Esophagus squamous epithelium (tissue), 5 donors: ENCODE measurements around the gene FAIM2. TPM values are rescaled to one million over a fixed set of nuclear protein-coding genes. Genes with fewer than 3 reads are reported as not detected.

ENCODE experiments used
- DNase-seq: peaks from one replicate; lab custom pipeline; 2025; lab: John Stamatoyannopoulos, UW
- H3K27ac ChIP-seq, 4 donors: fragments of 200-600 bp; sonication (generic); one replicate each; pipeline ENCODE4 v1.5.1; 2016 to 2019; ENCODE audit warnings: mild to moderate bottlenecking in 1 of 4
- H3K27me3 ChIP-seq, 4 donors: fragments of 200-600 bp; sonication (generic); 1 replicate in 3 of 4; 2 replicates in 1 of 4; pipeline versions ENCODE4 v1.5.1 to v1.6.0; 2017 to 2021; ENCODE audit warnings: antibody characterized with exemption in 1 of 4
- H3K36me3 ChIP-seq, 3 donors: fragments of 200-600 bp; sonication (generic); one replicate each; pipeline ENCODE4 v1.5.1; 2016 to 2019
- H3K4me1 ChIP-seq, 3 donors: fragments of 200-600 bp; sonication (generic); one replicate each; pipeline ENCODE4 v1.5.1; 2017 to 2019
- H3K4me3 ChIP-seq, 4 donors: fragments of 200-600 bp; sonication (generic); 1 replicate in 3 of 4; 2 replicates in 1 of 4; pipeline ENCODE4 v1.5.1; 2016 to 2019; ENCODE audit warnings: mild to moderate bottlenecking in 2 of 4, moderate library complexity in 1 of 4
- H3K9me3 ChIP-seq, 3 donors: fragments of 200-600 bp; sonication (generic); one replicate each; pipeline ENCODE4 v1.5.1; 2016 to 2019
- CTCF ChIP-seq, 6 experiments: fragments of 450-650 bp in 4 of 6; fragments of 200-600 bp in 2 of 6; sonication (generic) in 2 of 6; IDR thresholded peaks; one replicate each; pipeline ENCODE4 v1.5.1; 2016 to 2019; ENCODE audit warnings: antibody characterized with exemption in 6 of 6, mild to moderate bottlenecking in 4 of 6, moderate library complexity in 4 of 6
- POLR2A ChIP-seq, 4 donors: fragments of 450-650 bp; IDR thresholded peaks; one replicate each; pipeline ENCODE4 v1.6.1; 2017; ENCODE audit warnings: antibody characterized with exemption in 4 of 4, mild to moderate bottlenecking in 4 of 4, moderate library complexity in 3 of 4
- WGBS, 2 donors: methylation state at CpG; one replicate each; pipeline ENCODE4 v1.1.5; 2018; 5-methylcytosine and 5-hydroxymethylcytosine counted together
- intact Hi-C: fragments of 100-400 bp; cut with DNase I; formaldehyde crosslinking; loops from one replicate; pipeline ENCODE4 v1.15.0; 2022
- total RNA-seq, 4 donors: library from RNA; depleted of rRNA; stranded (reverse); fragments of >200 nt; gene quantifications; one replicate each; pipeline ENCODE4 v1.1.0, GENCODE V29; 2016
- donor health status: DM: yes; HTN: yes; CAD: no.

FAIM2 gene
- total RNA-seq, 4 donors from 2014 or later, result 0.13 to 2.9 (median 0.23) TPM

DNA sequence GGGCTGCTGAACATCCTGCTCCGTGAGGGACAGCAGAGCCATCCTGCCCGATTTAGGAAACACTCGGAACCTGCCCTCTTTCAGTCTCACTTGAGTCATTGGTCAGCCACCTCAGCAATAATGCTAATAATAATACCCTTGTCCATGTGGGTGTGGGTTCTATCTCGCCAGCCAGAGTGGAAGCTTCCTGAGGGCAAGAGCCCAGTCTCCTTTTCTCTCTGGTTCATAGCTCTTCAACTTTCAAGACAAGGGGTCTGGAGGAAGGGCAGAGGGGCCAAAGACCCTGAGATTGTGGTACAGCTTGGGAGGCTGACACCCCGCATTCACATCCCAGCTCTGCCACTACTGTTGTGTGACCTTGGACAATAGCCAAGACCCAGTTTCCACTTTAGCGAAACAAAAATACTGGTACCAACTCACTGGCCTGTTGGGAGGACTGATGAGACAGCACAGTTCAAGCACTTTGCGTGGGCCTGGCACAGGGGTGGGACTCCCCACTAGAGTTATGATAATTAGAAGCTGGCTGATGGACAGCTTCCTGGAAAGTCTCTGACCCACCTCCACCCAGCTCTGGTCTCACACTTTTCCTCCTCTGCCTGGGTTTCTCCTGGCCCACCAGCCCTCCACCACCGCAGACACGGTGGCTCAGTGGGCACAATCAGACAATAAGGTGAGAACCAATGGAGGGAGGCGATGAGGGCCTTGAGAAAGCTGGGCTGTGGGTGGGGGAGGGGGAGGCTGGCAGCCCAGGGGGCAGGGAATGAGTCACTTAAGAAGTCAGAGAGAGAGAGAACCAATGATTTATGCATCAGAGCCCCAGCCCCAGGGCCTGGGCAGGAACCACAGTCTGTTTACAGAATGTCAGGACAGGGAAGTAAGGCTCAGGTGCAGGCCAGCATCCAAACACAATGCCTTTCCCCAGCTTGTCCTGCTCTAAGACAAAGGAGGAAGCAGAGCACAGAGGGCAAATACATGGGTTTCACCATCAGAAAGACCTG, 9.6 kb downstream of the FAIM2 start:
- intact Hi-C loops, result no loop called here
- Histone ChIP-seq H3K27ac (peak overlapping the region; percentile 68 to 82 (median 78)), H3K36me3 (no peaks in the 10 kb centered on the region), H3K9me3 (no peaks in the 10 kb centered on the region), H3K4me1 (peaks cover 27 to 48% (median 35%) of the 10 kb centered on the region in 3 donors), H3K4me3 (no peak overlapping the region), H3K27me3 (no peaks in the 10 kb centered on the region)
- DNase-seq, result no peak
- TF ChIP-seq CTCF (IDR thresholded peaks at IDR 0.05), result no peak
- no peak for TF ChIP-seq POLR2A (IDR thresholded peaks at IDR 0.05)
- WGBS, 2 donors, result 78 to 88% methylated on average over 3 to 5 of the region's 10 CpGs

DNA sequence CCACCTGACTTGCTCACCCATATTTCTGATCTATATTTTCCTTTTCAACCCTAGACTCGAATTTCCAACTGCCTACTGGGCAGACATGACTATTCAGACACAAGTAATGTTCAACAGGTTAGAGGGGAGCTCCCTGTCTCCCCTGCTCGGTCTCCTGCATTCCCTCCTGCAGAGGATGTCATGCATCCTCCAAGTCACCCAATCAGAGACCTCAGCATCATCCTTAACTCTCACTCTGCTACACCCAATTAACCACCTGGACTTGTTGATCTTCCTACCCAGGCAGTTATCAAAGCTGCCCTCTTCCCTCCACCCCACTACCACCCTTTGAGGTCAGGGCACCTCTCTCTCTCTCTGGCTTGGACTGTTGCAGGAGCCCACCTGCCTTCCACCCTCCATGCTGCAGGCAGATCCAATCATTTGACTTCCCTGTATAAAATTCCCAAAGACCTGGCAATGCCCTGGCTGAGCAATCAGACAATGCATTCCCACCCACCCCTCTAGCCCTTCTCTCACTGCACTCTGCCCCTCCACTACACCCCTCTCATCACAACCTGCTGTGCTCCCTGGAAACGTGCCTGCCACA, 10.9 kb downstream of the FAIM2 start:
- 60 to 76% methylated on average over 3 of the region's 3 CpGs for WGBS, 2 donors
- no peaks in the 10 kb centered on the region for H3K9me3 ChIP-seq
- H3K27ac ChIP-seq, result no peak overlapping the region
- H3K27me3 ChIP-seq, result no peaks in the 10 kb centered on the region
- H3K4me1 ChIP-seq, result peaks cover 35 to 61% (median 40%) of the 10 kb centered on the region in 3 donors
- no peaks in the 10 kb centered on the region for H3K36me3 ChIP-seq
- TF ChIP-seq CTCF (IDR thresholded peaks at IDR 0.05), result no peak
- no peak for TF ChIP-seq POLR2A (IDR thresholded peaks at IDR 0.05)
- no peak for DNase-seq
- no peak overlapping the region for H3K4me3 ChIP-seq
- intact Hi-C loops, result no loop called here

- no peak overlapping the region for H3K27ac ChIP-seq
- H3K4me1 ChIP-seq, result peaks cover 31 to 61% (median 39%) of the 10 kb centered on the region in 3 donors
- intact Hi-C loops, result no loop called here
- H3K27me3 ChIP-seq, result peaks cover 0 to 3% (median 0%) of the 10 kb centered on the region in 4 donors
- TF ChIP-seq CTCF (IDR thresholded peaks at IDR 0.05), result no peak
- TF ChIP-seq POLR2A (IDR thresholded peaks at IDR 0.05), result no peak
- 68 to 69% methylated on average over 10 of the region's 10 CpGs for WGBS, 2 donors
- H3K36me3 ChIP-seq, result no peaks in the 10 kb centered on the region
- DNase-seq, result no peak
- no peak overlapping the region for H3K4me3 ChIP-seq
- H3K9me3 ChIP-seq, result no peaks in the 10 kb centered on the region
These were observed 11.5 kb downstream of the FAIM2 start for GRCh38 chr12:49892084-49892731.

- WGBS, 2 donors, result 81 to 90% methylated on average over 5 to 6 of the region's 6 CpGs
- no peak overlapping the region for H3K27ac ChIP-seq
- intact Hi-C loops, result no loop called here
These were observed 12.2 kb downstream of the FAIM2 start for GRCh38 chr12:49891476-49891875.

More at GRCh38 chr12:49891476-49891875, 12.2 kb downstream of the FAIM2 start:
- Histone ChIP-seq H3K4me3 (no peak overlapping the region), H3K9me3 (no peaks in the 10 kb centered on the region), H3K36me3 (no peaks in the 10 kb centered on the region), H3K4me1 (peaks cover 24 to 55% (median 31%) of the 10 kb centered on the region in 3 donors), H3K27me3 (peaks cover 0 to 8% (median 0%) of the 10 kb centered on the region in 4 donors)
- TF ChIP-seq POLR2A (IDR thresholded peaks at IDR 0.05) (no peak), CTCF (IDR thresholded peaks at IDR 0.05) (no peak)
- DNase-seq, result no peak
